Ammon's horn (tissue), 1 donor: Measurements from ENCODE around the gene EXOC3L2.
"Not testable (repeated sequence)": the region's sequence is repeated elsewhere in the genome, so short reads cannot be mapped to it uniquely, and the experiment has no call there.

Source experiments
- DNase-seq: peaks from one replicate; pipeline ENCODE4 v3.0.0-alpha.2; 2016; ENCODE audit warnings: low spot score

The EXOC3L2 gene

GRCh38 chr19:45255611-45256157 is 10.5 kb upstream of the EXOC3L2 start:
- no peak for DNase-seq

GRCh38 chr19:45254044-45254531 is 8.9 kb upstream of the EXOC3L2 start:
- DNase-seq: no peak

GRCh38 chr19:45253396-45254027 is 8.3 kb upstream of the EXOC3L2 start:
- peak; percentile 60 for DNase-seq

- DNase-seq: no peak
Observed at GRCh38 chr19:45251452-45252354, 6.5 kb upstream of the EXOC3L2 start.

- peak; percentile 45 for DNase-seq
Observed at GRCh38 chr19:45250832-45251451, 5.7 kb upstream of the EXOC3L2 start, which contains the start of gene MARK4. TSS of gene MARK4 (plus strand) at chr19:45251271. CDS start at chr19:45251589, 318 bp downstream.

GRCh38 chr19:45250216-45250831 is 5.1 kb upstream of the EXOC3L2 start:
- no peak for DNase-seq

GRCh38 chr19:45249261-45250033 is 4.2 kb upstream of the EXOC3L2 start:
- DNase-seq: no peak

- no peak for DNase-seq
Observed at GRCh38 chr19:45247136-45247535, 1.9 kb upstream of the EXOC3L2 start.

GRCh38 chr19:45245826-45246225 is 619 bp upstream of the EXOC3L2 start:
- DNase-seq: no peak

GRCh38 chr19:45244133-45244794 is 943 bp downstream of the EXOC3L2 start:
- DNase-seq: no peak

GRCh38 chr19:45243144-45243732 is 2.0 kb downstream of the EXOC3L2 start:
- no peak for DNase-seq

GRCh38 chr19:45238556-45238955 is 6.7 kb downstream of the EXOC3L2 start:
- no peak for DNase-seq

GRCh38 chr19:45235485-45235884 is 9.7 kb downstream of the EXOC3L2 start:
- no peak for DNase-seq

GRCh38 chr19:45234089-45234869 is 10.9 kb downstream of the EXOC3L2 start:
- no peak for DNase-seq

GRCh38 chr19:45231891-45232290 is 13.3 kb downstream of the EXOC3L2 start:
- DNase-seq: no peak

- not testable (repeated sequence) for DNase-seq
Observed at GRCh38 chr19:45229056-45229455, 16.2 kb downstream of the EXOC3L2 start.

GRCh38 chr19:45224645-45225044 is 20.6 kb downstream of the EXOC3L2 start:
- DNase-seq: no peak

- no peak for DNase-seq
Observed at GRCh38 chr19:45223879-45224278, 21.3 kb downstream of the EXOC3L2 start.

GRCh38 chr19:45222724-45223123 is 22.5 kb downstream of the EXOC3L2 start:
- no peak for DNase-seq
